T-helper 9 cell (primary cell): Measurements from ENCODE around the gene ANKRD36B.
"Not testable (repeated sequence)": the region's sequence is repeated elsewhere in the genome, so short reads cannot be mapped to it uniquely, and the experiment has no call there.

Experiments
- DNase-seq: peaks from one replicate; pipeline ENCODE4 v3.0.0-alpha.2; 2020

Gene ANKRD36B

DNA sequence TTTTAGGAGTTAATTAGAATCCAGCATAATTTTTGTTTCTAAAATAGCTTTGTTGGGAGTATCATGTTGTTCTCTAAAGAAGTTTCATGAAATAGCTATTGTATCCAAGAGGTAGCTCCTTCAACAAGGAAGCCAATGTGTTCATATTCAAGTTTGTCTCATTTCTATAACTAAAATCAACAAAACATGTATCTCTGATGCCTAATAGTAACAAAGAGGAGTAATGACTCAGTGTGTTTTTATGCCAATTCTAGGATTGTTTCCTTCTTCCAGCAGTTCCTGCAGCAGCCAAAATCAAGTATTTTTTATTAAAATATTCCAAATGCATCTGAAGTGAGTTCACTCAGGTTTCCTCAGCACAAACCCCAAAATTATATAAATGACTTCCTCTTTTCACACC lies 41.1 kb downstream of the ANKRD36B start:
- not testable (repeated sequence) for DNase-seq

DNA sequence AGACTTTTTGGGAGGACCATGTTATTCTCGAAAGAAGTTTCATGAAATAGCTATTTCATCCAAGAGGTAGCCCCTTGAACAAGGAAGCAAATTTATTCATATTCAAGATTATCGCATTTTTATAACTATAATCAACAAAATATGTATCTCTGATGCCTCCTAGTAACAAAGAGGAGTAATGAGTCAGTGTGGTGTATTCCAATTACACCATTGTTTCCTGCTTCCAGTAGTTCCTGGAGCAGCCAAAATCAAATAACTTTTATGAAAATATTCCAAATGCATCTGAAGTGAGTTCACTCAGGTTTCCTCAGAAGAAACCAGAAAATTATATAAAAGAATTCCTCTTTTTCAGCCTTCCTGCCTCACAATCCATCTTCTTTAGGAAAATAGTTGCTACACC lies 43.0 kb downstream of the ANKRD36B start:
- no peak for DNase-seq

DNA sequence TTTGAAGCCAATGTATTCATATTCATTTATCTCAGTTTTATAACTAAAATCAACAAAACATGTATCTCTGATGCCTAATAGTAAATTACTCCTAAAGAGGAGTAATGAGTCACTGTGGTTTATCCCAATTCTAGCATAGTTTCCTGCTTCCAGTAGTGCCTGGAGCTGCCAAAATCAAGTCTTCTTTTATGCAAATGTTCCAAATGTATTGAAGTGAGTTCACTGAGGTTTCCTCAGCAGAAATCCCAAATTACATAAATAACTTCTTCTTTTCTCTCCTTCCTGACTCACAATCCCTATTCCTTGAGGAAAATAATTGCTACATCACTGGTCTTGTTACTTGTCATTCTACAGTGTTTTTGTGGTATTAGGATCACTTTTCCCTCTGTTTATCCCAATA lies 44.8 kb downstream of the ANKRD36B start:
- DNase-seq, result not testable (repeated sequence)

DNA sequence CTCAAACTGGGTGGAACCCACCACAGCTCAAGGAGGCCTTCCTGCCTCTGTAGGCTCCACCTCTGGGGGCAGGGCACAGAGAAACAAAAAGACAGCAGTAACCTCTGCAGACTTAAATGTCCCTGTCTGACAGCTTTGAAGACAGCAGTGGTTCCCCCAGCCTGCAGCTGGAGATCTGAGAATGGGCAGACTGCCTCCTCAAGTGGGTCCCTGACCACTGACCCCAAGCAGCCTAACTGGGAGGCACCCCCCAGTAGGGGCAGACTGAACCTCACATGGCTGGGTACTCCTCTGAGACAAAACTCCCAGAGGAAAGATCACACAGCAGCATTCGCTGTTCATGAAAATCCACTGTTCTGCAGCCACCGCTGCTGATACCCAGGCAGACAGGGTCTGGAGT lies 63.8 kb downstream of the ANKRD36B start:
- not testable (repeated sequence) for DNase-seq

DNA sequence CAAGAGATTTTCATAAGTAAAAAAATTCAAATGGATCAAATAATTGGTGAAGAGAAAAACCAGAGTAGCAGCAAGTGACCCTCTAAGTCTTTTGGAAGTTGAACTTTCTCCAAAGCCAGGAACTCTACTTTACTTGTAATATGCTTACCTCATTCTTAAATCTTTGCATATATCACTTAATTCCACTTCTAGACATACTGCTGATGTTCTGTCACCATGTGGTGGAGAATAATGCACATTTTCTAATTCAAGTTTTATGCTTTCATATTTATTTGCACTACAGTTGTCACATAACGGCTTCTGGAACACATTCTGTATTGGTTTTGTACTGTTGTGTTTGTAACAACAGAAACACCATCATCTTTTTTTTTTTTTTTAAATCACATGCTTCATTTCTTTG lies 65.9 kb downstream of the ANKRD36B start:
- DNase-seq, result not testable (repeated sequence)

DNA sequence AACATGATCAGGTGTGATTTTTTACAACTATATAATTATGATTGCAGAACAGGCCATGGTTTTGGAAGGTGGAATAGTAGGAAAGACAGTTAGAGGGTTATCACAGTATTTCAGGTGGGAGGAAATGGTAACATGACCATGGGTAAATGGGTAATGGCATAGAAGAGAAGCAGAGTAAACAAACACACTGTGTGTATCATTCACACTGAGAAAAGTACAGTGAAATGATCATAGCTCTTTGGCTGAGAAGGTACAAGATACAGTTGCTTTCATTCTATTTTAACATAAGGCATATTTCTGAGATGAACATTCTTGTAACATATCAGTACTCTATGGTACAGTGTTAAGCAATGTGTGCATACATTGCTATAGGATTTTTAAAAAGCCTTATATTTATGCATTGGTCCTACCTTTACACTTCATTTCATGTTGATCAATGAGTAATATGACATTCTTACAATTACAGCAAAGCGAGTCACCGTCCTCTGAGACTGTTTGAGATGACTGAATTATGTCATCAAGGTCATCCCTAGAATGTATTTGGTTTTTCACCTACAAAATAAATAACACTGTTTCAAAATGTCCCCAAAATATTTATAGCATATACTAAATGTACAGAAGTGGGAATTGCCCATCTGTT lies 66.6 kb downstream of the ANKRD36B start:
- not testable (repeated sequence) for DNase-seq

DNA sequence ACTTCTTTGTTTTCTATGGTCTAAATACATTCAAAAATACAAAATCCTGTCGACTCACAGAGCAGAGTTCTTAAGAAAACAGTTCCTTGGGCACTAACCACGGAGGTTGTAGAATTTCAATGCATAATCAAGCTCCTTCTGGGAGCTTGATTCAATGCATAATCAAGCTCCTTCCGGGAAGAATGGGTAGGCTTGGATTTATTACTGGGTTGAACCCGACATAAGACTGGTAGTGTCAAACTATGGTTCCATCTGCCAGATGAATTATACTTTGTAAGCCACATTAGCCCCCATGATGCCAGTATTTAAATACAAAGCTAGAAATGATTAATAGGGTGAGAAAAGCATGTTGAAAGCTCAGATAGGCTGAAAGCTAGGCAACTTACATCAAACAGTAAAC lies 94.0 kb downstream of the ANKRD36B start:
- not testable (repeated sequence) for DNase-seq

DNA sequence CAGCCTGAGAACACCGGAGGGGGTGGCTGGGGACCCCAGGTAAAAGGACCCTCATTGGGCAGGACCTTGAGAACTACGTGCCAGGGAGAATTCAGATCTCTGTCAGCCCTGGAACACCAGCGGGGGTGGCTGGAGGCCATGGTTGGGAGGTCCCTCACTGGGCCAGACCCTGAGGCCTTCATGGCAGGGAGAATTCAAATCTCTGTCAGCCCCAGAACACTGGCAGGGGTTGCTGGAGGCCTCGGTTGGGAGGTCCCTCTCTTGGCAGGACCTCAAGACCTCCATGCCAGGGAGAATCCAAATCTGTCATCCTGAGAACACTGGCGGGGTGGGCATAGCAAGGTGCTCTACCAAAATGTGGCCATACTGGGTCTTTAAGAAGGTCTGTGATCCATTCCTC lies 99.5 kb downstream of the ANKRD36B start:
- not testable (repeated sequence) for DNase-seq
